ENCODE results near the gene AUTS2.

Gene AUTS2

DNA sequence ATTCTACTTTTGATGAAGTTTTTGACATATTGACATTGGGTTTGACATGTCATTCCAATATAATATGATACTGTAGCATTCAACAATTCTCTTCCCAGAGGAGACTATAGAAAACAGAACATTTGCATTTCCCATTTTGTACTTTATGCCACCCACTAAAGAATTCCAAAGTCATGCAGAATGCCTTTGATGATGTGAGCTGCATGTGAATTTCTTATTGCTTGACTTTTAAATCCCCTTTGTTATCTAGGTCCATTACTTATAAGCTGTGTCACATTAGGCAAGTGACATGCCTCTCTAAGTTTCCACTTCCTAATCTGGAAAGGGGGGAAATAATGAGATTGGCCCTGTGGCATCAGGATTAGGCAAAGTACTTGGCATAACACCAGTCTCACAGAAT, 436.7 kb downstream of the AUTS2 start:
- POLR2A ChIA-PET: no interaction called here

DNA sequence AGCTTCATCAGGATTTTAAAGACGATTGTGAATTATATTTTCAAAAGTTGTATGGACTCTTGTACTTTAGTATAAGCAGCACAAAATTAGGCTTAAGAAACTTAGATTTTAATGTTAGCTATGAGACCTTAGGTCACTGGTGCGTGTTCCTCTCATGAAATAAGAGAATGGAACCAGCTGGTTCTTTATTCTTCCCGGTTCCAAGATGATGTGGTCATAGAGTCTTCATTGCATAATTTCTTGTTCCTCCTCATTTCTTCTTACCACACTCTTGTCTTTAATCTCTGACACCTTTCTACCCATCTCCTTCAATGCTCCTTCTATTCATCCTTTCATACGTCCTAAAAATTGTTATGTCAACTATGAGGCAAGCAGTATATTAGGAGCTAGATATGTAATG, 437.2 kb downstream of the AUTS2 start:
- TF ChIP-seq, protein P1, sequence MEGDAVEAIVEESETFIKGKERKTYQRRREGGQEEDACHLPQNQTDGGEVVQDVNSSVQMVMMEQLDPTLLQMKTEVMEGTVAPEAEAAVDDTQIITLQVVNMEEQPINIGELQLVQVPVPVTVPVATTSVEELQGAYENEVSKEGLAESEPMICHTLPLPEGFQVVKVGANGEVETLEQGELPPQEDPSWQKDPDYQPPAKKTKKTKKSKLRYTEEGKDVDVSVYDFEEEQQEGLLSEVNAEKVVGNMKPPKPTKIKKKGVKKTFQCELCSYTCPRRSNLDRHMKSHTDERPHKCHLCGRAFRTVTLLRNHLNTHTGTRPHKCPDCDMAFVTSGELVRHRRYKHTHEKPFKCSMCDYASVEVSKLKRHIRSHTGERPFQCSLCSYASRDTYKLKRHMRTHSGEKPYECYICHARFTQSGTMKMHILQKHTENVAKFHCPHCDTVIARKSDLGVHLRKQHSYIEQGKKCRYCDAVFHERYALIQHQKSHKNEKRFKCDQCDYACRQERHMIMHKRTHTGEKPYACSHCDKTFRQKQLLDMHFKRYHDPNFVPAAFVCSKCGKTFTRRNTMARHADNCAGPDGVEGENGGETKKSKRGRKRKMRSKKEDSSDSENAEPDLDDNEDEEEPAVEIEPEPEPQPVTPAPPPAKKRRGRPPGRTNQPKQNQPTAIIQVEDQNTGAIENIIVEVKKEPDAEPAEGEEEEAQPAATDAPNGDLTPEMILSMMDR (IDR thresholded peaks at IDR 0.05; ENCODE audit: insufficient read depth, low read length, missing control alignments): no peak
- ChIA-PET CTCF (interaction anchor here (0.8 to 1.7 kb wide), 3 partner anchors 10 to 662 kb away, joined by 3 to 7 read pairs (median 4); no protein-coding TSS in a partner anchor), POLR2A (no interaction called here)
- DNase-seq (ENCODE audit: low read depth, low spot score): no peak
- H3K4me3 ChIP-seq (ENCODE audit: low read depth, low read length): no peak overlapping the region

More for the DNA sequence above, 436.7 kb downstream of the AUTS2 start:
- TF ChIP-seq, protein P1 (IDR thresholded peaks at IDR 0.05; ENCODE audit: insufficient read depth, low read length, missing control alignments): no peak
- no peak for DNase-seq (ENCODE audit: low read depth, low spot score)
- CTCF ChIA-PET: interaction anchor here (0.8 to 1.7 kb wide), 2 partner anchors 7 to 103 kb away, joined by 3 to 4 read pairs; no protein-coding TSS in a partner anchor
- no peak overlapping the region for H3K4me3 ChIP-seq (ENCODE audit: low read depth, low read length)

DNA sequence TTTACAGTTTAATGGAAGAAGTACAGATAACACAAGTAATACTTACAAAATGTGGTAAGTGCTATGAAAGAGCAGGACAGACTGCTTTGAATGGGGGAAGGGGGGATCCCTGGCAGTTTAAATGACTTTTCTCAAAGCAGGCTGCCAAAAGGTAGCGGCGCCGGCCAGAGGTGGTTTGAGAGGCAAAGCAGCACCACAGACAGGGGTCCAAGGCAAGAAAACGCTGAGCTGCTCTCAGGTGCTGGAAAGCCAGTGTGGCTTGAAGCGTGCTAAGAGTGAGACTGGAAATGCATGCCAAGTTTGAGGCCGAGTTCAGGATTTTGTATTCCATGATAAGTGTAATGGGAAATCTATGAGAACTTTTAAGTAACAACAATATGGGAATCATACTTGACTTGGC, 437.7 kb downstream of the AUTS2 start:
- CTCF ChIA-PET: interaction anchor here (1.2 to 1.7 kb wide), 2 partner anchors 10 to 662 kb away, joined by 4 to 7 read pairs; no protein-coding TSS in a partner anchor

DNA sequence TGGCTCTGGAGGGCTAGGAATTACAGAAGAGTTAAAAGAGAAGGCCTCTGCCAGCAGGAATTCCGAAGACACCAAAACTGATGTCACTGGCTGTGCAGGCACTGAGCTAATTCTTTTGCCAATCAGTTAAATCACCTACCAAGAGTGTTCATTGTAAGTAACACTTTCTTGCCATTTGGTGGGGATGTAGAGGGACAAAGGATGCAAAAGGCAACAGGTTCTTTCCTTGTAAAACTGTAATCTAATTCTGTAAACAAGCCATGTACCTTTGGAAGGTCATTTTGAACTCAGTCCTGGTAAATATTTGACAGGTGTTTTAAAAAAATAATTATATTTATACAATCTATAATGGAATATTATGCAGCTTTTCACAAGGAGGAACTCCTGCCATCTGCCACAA, 438.4 kb downstream of the AUTS2 start:
- ChIA-PET CTCF (interaction anchor here (1.2 to 1.7 kb wide), 2 partner anchors 11 to 661 kb away, joined by 4 to 7 read pairs; no protein-coding TSS in a partner anchor), POLR2A (no interaction called here)
- H3K4me3 ChIP-seq (ENCODE audit: low read depth, low read length): no peak overlapping the region
- TF ChIP-seq, protein P1 (IDR thresholded peaks at IDR 0.05; ENCODE audit: insufficient read depth, low read length, missing control alignments): no peak
- DNase-seq (ENCODE audit: low read depth, low spot score): no peak

More for the DNA sequence above, 437.7 kb downstream of the AUTS2 start:
- H3K4me3 ChIP-seq (ENCODE audit: low read depth, low read length): no peak overlapping the region
- POLR2A ChIA-PET: no interaction called here
- DNase-seq (ENCODE audit: low read depth, low spot score): no peak
- TF ChIP-seq, protein P1 (IDR thresholded peaks at IDR 0.05; ENCODE audit: insufficient read depth, low read length, missing control alignments): no peak

DNA sequence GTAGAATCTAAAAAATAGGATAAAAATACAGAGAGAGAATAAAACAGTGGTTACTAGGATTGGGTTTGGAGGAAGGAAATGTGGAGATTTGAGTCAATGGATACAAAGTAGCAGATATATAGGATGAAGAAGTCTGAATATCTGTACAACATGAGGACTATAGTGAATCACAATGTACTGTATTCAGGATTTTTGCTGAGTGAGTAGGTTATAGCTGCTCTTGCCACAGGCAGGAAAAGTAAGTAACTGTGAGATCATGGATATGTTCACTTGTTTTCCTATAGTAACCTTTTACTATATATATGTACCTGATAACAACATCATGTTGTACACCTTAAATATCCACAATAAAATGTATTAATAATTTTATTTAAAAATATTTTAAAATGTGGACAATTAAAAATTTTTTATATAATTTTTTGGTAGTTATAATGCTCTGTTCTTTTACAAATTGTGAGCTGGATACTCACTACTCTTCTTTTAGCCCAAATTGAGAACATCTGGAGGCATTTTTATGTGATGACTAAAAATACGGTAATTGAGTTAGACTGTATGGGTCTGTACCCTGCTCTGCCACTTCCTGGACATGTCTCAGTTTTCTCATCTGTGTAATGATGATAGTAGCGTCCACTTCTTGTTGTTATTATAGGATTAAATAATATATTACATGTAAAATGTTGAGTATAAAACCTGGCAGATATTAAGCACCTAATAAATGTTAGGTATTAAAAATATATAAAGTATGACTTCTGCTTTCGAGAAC, 439.1 kb downstream of the AUTS2 start:
- no peak for DNase-seq (ENCODE audit: low read depth, low spot score)
- ChIA-PET CTCF (interaction anchor here (1.7 to 1.9 kb wide), 2 partner anchors 9 to 11 kb away, joined by 6 to 7 read pairs; no protein-coding TSS in a partner anchor), POLR2A (interaction anchor here (0.7 kb wide), 1 partner anchor 197 kb away, joined by 3 read pairs; no protein-coding TSS in a partner anchor)
- TF ChIP-seq, protein P1 (IDR thresholded peaks at IDR 0.05; ENCODE audit: insufficient read depth, low read length, missing control alignments): no peak
- H3K4me3 ChIP-seq (ENCODE audit: low read depth, low read length): no peak overlapping the region

DNA sequence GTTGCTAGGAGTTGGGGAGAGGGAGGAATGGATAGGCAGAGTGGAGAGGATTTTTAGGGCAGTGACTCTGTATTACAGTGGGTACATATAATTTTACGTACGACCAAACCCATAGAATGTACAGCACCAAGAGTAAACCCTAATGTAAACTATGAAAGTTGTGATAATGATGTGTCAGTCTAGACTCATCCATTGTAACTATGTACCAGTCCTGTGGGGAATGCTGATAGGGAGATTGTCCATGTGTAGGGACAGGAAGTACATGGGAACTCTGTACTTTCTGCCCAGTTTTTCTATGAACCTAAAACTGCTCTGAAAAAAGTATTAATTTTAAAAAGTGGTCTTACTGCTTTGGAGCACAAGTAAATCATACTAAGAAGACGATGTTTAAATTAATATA, 441.8 kb downstream of the AUTS2 start:
- POLR2A ChIA-PET: no interaction called here
- no peak for DNase-seq (ENCODE audit: low read depth, low spot score)
- H3K4me3 ChIP-seq (ENCODE audit: low read depth, low read length): no peak overlapping the region
- CTCF ChIA-PET: interaction anchor here (0.6 to 9.5 kb wide), 14 partner anchors 8 to 896 kb away, joined by 3 to 150 read pairs (median 3); no protein-coding TSS in a partner anchor
- TF ChIP-seq, protein P1 (IDR thresholded peaks at IDR 0.05; ENCODE audit: insufficient read depth, low read length, missing control alignments): no peak
